ENCODE data around the gene SLC6A18.
"Not testable (repeated sequence)": the region's sequence is repeated elsewhere in the genome, so short reads cannot be mapped to it uniquely, and the experiment has no call there.

SLC6A18 gene

GRCh38 chr5:1280177-1281037 is 55.2 kb downstream of the SLC6A18 start:
- no peak for DNase-seq

GRCh38 chr5:1281038-1281882 is 56.1 kb downstream of the SLC6A18 start:
- no peak for DNase-seq

DNA sequence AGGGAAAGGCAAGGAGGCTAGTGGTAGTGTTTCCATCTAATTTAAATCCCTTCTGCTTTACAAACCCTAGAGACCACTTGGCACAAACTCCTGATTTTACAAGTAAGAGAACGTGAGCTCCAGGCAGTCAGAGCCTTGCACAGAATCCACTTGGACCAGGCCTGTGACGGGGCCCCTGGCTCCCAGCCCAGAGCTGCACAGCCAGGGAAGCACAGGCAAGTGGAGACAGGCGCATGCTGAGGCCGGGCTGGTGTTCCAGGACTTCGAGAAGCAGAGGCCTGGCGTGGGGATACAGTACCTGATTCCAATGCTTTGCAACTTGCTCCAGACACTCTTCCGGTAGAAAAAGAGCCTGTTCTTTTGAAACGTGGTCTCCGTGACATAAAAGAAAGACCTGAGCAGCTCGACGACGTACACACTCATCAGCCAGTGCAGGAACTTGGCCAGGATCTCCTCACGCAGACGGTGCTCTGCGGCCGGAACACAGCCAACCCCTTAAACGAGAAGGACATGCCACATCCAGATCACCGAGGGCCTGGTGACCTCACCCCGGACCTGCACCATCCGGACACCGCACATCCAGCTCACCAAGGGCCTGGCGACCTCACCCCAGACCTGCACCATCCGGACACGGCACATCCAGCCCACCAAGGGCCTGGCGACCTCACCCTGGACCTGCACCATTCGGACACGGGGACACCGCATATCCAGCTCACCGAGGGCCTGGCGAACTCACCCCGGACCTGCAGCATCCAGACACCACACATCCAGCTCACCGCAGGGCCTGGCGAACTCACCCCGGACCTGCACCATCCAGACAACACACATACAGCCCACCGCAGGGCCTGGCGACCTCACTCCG is 57.2 kb downstream of the SLC6A18 start:
- peak; percentile 16 for DNase-seq

GRCh38 chr5:1282993-1283728 is 58.0 kb downstream of the SLC6A18 start:
- not testable (repeated sequence) for DNase-seq

GRCh38 chr5:1283729-1284041 is 58.5 kb downstream of the SLC6A18 start:
- DNase-seq: not testable (repeated sequence)

GRCh38 chr5:1284336-1284970 is 59.3 kb downstream of the SLC6A18 start:
- DNase-seq: not testable (repeated sequence)

- DNase-seq: no peak
Measured at GRCh38 chr5:1285141-1285540, 60.0 kb downstream of the SLC6A18 start.

DNA sequence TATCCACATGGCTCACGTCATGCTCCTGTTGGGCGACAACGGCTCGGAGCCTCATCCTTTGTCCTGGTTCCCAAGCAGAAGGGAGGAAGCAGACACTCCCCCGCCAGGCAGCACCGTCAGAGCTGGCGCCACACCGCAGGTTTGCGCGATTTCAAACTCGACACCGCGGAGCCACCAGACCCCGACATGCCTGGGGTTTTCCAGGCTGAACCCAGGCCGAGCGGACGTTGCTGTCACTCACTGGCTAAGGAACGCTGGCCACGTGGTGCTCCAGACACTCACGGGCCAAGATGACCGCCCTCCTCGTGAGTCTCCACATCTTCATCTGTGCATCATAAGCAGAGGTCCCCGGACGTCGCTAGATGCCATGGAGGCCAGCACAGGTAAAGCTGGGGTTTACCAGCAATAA is 60.7 kb downstream of the SLC6A18 start:
- DNase-seq: no peak

GRCh38 chr5:1288439-1289335 is 63.5 kb downstream of the SLC6A18 start:
- DNase-seq: no peak

GRCh38 chr5:1289559-1289958 is 64.4 kb downstream of the SLC6A18 start:
- DNase-seq: not testable (repeated sequence)

- DNase-seq: not testable (repeated sequence)
Measured at GRCh38 chr5:1290956-1291355, 65.8 kb downstream of the SLC6A18 start.

- DNase-seq: no peak
Measured at GRCh38 chr5:1291611-1292080, 66.5 kb downstream of the SLC6A18 start.

DNA sequence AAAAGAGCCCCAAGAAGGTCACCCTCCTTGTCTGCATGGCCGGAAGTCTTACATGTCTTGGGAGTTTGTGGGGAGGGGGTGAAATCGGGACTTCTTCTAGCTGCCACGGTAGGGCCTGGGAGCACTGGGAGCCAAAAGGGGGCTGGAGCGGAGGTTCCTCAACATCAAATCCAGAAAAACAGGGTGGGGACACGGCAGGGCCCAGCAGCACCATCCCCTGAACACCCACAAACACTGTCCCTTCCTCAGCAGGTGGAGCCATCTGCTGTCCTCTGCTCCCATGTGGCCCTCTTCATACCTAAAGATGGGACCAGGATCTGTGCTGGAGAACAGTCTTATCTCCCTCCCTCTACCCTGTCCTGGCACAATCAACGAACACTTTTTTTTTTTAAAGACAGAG is 67.0 kb downstream of the SLC6A18 start:
- DNase-seq: no peak

GRCh38 chr5:1292846-1293415 is 67.8 kb downstream of the SLC6A18 start:
- DNase-seq: no peak

GRCh38 chr5:1293416-1294205 is 68.4 kb downstream of the SLC6A18 start:
- no peak for DNase-seq

DNA sequence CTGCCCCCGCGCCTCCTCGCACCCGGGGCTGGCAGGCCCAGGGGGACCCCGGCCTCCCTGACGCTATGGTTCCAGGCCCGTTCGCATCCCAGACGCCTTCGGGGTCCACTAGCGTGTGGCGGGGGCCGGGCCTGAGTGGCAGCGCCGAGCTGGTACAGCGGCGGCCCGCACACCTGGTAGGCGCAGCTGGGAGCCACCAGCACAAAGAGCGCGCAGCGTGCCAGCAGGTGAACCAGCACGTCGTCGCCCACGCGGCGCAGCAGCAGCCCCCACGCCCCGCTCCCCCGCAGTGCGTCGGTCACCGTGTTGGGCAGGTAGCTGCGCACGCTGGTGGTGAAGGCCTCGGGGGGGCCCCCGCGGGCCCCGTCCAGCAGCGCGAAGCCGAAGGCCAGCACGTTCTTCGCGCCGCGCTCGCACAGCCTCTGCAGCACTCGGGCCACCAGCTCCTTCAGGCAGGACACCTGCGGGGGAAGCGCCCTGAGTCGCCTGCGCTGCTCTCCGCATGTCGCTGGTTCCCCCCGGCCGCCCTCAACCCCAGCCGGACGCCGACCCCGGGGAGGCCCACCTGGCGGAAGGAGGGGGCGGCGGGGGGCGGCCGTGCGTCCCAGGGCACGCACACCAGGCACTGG is 69.1 kb downstream of the SLC6A18 start:
- DNase-seq: no peak

GRCh38 chr5:1294835-1295649 is 69.9 kb downstream of the SLC6A18 start, which contains the start of gene TERT:
TERT (minus strand) TSS chr5:1295068; CDS start chr5:1294989, 79 bp downstream.
- no peak for DNase-seq

DNA sequence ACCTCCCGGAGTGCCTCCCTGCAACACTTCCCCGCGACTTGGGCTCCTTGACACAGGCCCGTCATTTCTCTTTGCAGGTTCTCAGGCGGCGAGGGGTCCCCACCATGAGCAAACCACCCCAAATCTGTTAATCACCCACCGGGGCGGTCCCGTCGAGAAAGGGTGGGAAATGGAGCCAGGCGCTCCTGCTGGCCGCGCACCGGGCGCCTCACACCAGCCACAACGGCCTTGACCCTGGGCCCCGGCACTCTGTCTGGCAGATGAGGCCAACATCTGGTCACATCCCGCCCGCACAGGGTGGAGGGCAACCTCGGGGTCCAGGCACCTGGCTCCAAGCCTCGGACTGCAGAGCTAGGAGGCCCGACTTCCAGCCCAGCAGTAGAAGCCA is 70.5 kb downstream of the SLC6A18 start:
- DNase-seq: no peak
